H1 (cell line): Measurements from ENCODE around the gene CERKL. TPM values are rescaled to one million over a fixed set of nuclear protein-coding genes. Genes with fewer than 3 reads are reported as not detected.

Experiments
- CTCF ChIA-PET: fragments of 300-600 bp; sonication (Branson Sonifier 250); formaldehyde crosslinking; loops from one replicate; lab custom pipeline; 2021; ENCODE audit not compliant: partially characterized antibody; lab: Charles Lee
- POLR2A ChIA-PET: fragments of 300-600 bp; sonication (Branson Sonifier 250); formaldehyde crosslinking; loops from one replicate; lab custom pipeline; 2021; ENCODE audit warnings: inconsistent platforms; ENCODE audit not compliant: partially characterized antibody; lab: Charles Lee
- DNase-seq, 2 experiments: peaks; one replicate each; pipeline versions ENCODE4 v3.0.0 to v3.0.0-alpha.2; 2010 to 2022; ENCODE audit warnings: low spot score in 2 of 2, low read depth in 1 of 2, mixed read lengths in 1 of 2
- FAIRE-seq: peaks from 2 replicates; lab custom pipeline; 2011; peaks lifted over from hg19 to GRCh38; lab: Jason Lieb, UNC
- H2AFZ ChIP-seq: 2 replicates; pipeline ENCODE4 v1.8.1; 2012; ENCODE audit warnings: low read length, inconsistent platforms
- H2AK5ac ChIP-seq: 2 replicates; pipeline ENCODE4 v1.6.1; 2013; ENCODE audit warnings: low read depth, low read length
- H2BK120ac ChIP-seq: replicated peaks from 2 replicates; pipeline ENCODE3; 2013; ENCODE audit warnings: low read depth, low read length, inconsistent platforms
- H2BK12ac ChIP-seq: 2 replicates; pipeline ENCODE4 v1.6.1; 2013; ENCODE audit warnings: low read depth, low read length
- H2BK15ac ChIP-seq: 2 replicates; pipeline ENCODE4 v1.6.1; 2013; ENCODE audit warnings: low read length
- H2BK20ac ChIP-seq: 2 replicates; pipeline ENCODE4 v1.6.1; 2013; ENCODE audit warnings: low read length
- H2BK5ac ChIP-seq: 2 replicates; pipeline ENCODE4 v1.6.1; 2013; ENCODE audit warnings: low read depth, low read length
- H3K14ac ChIP-seq: 2 replicates; pipeline ENCODE4 v1.6.1; 2013; ENCODE audit warnings: inconsistent platforms; ENCODE audit not compliant: insufficient read length
- H3K18ac ChIP-seq: 2 replicates; pipeline ENCODE4 v1.6.1; 2013; ENCODE audit warnings: low read length; ENCODE audit errors: extremely low read depth
- H3K23ac ChIP-seq: 2 replicates; pipeline ENCODE4 v1.6.1; 2013; ENCODE audit warnings: inconsistent platforms; ENCODE audit not compliant: insufficient read length
- H3K23me2 ChIP-seq: 2 replicates; pipeline ENCODE4 v1.6.1; 2013; ENCODE audit warnings: low read depth, low read length
- H3K27ac ChIP-seq: 2 replicates; pipeline ENCODE4 v1.6.1; 2011; ENCODE audit warnings: low read depth, low read length, inconsistent platforms
- H3K27me3 ChIP-seq, 4 experiments: replicated peaks in 1 of 4; 1 replicate in 1 of 4; 2 replicates in 3 of 4; pipeline versions ENCODE4 v1.6.1 to v1.8.1; 2011 to 2013; ENCODE audit warnings: low read length in 3 of 4, mild to moderate bottlenecking in 3 of 4, inconsistent platforms in 2 of 4, mixed read lengths in 2 of 4, moderate library complexity in 1 of 4; ENCODE audit not compliant: control insufficient read depth in 3 of 4, insufficient read depth in 3 of 4; ENCODE audit errors: extremely low read depth in 1 of 4
- H3K36me3 ChIP-seq, 4 experiments: 2 replicates each; pipeline versions ENCODE4 v1.6.1 to v1.8.1; 2011 to 2013; ENCODE audit warnings: mild to moderate bottlenecking in 4 of 4, low read length in 3 of 4, moderate library complexity in 2 of 4, control low read depth in 1 of 4, inconsistent platforms in 1 of 4; ENCODE audit not compliant: insufficient read depth in 4 of 4, control insufficient read depth in 2 of 4
- H3K4ac ChIP-seq: replicated peaks from 2 replicates; pipeline ENCODE3; 2013; ENCODE audit warnings: low read length, low read depth, mixed read lengths, inconsistent platforms; ENCODE audit not compliant: insufficient read length
- H3K4me1 ChIP-seq, 4 experiments: replicated peaks in 1 of 4; 1 replicate in 1 of 4; 2 replicates in 3 of 4; pipeline versions ENCODE4 v1.6.1 to v1.8.1; 2011 to 2013; ENCODE audit warnings: low read length in 3 of 4, inconsistent platforms in 2 of 4, mixed read lengths in 1 of 4; ENCODE audit not compliant: insufficient read depth in 4 of 4, control insufficient read depth in 3 of 4
- H3K4me2 ChIP-seq, 2 experiments: 2 replicates each; pipeline versions ENCODE4 v1.6.1 to v1.8.1; 2011 to 2013; ENCODE audit warnings: low read depth in 2 of 2, low read length in 2 of 2, control low read depth in 1 of 2, inconsistent platforms in 1 of 2, mild to moderate bottlenecking in 1 of 2; ENCODE audit not compliant: insufficient read depth in 1 of 2
- H3K4me3 ChIP-seq, 4 experiments: fragments of 200-600, 300-600 bp in 1 of 4; sonication (generic), shearing (Covaris generic), sonication (Bioruptor Twin) in 1 of 4; 2 replicates each; pipeline versions ENCODE4 v1.5.1 to v1.8.1; 2011 to 2016; ENCODE audit warnings: low read length in 4 of 4, low read depth in 3 of 4, control low read depth in 2 of 4, inconsistent platforms in 2 of 4, mild to moderate bottlenecking in 2 of 4, mixed read lengths in 1 of 4, moderate library complexity in 1 of 4; ENCODE audit not compliant: insufficient read depth in 2 of 4; ENCODE audit errors: extremely low read depth in 1 of 4
- H3K56ac ChIP-seq: replicated peaks from 2 replicates; pipeline ENCODE3; 2013; ENCODE audit warnings: low read depth, mild to moderate bottlenecking, mixed read lengths, low read length, inconsistent platforms; ENCODE audit not compliant: insufficient read length
- H3K79me1 ChIP-seq: 2 replicates; pipeline ENCODE4 v1.6.1; 2013; ENCODE audit warnings: low read depth, low read length, control low read depth
- H3K79me2 ChIP-seq, 2 experiments: 2 replicates each; pipeline versions ENCODE4 v1.6.1 to v1.8.1; 2012 to 2013; ENCODE audit warnings: low read length in 2 of 2, mild to moderate bottlenecking in 2 of 2, inconsistent platforms in 1 of 2; ENCODE audit not compliant: insufficient read depth in 2 of 2, control insufficient read depth in 1 of 2
- H3K9ac ChIP-seq, 4 experiments: replicated peaks in 1 of 4; 1 replicate in 1 of 4; 2 replicates in 3 of 4; pipeline versions ENCODE4 v1.6.1 to v1.8.1; 2011 to 2013; ENCODE audit warnings: low read depth in 3 of 4, low read length in 3 of 4, control low read depth in 2 of 4, mild to moderate bottlenecking in 2 of 4, moderate library complexity in 2 of 4, inconsistent platforms in 1 of 4; ENCODE audit errors: extremely low read depth in 1 of 4
- H3K9me3 ChIP-seq, 2 experiments: 2 replicates each; pipeline versions ENCODE4 v1.6.1 to v1.8.1; 2012 to 2013; ENCODE audit warnings: mild to moderate bottlenecking in 2 of 2, moderate library complexity in 2 of 2, control low read depth in 1 of 2, inconsistent platforms in 1 of 2, low read depth in 1 of 2, low read length in 1 of 2, mixed read lengths in 1 of 2; ENCODE audit not compliant: insufficient read depth in 2 of 2
- H4K20me1 ChIP-seq, 2 experiments: replicated peaks in 1 of 2; 2 replicates each; pipeline versions ENCODE3 to v1.8.1; 2011 to 2013; ENCODE audit warnings: inconsistent platforms in 2 of 2, low read length in 2 of 2, mild to moderate bottlenecking in 1 of 2; ENCODE audit not compliant: insufficient read depth in 2 of 2, control insufficient read depth in 1 of 2
- H4K5ac ChIP-seq: 2 replicates; pipeline ENCODE4 v1.6.1; 2013; ENCODE audit warnings: low read length, low read depth, mixed read lengths, inconsistent platforms; ENCODE audit not compliant: insufficient read length
- H4K8ac ChIP-seq: 2 replicates; pipeline ENCODE4 v1.8.0; 2013; ENCODE audit warnings: mild to moderate bottlenecking, moderate library complexity, low read length, inconsistent platforms; ENCODE audit not compliant: insufficient read depth; ENCODE audit errors: extremely low read depth
- H4K91ac ChIP-seq: replicated peaks from 2 replicates; pipeline ENCODE3; 2013; ENCODE audit warnings: low read length, mixed read lengths, inconsistent platforms; ENCODE audit not compliant: insufficient read length
- ATF3 ChIP-seq: IDR thresholded peaks from 2 replicates; pipeline ENCODE4 v1.6.1; 2011; ENCODE audit warnings: low read depth, mild to moderate bottlenecking, low read length; ENCODE audit not compliant: insufficient read depth
- BACH1 ChIP-seq: IDR thresholded peaks from 2 replicates; pipeline ENCODE4 v1.6.1; 2012; ENCODE audit warnings: low read length, improper control_type of control experiment
- BRCA1 ChIP-seq: IDR thresholded peaks from 2 replicates; pipeline ENCODE4 v1.6.1; 2012; ENCODE audit warnings: low read depth, low read length, improper control_type of control experiment
- EP300 ChIP-seq, 2 experiments: IDR thresholded peaks; 1 replicate in 1 of 2; 2 replicates in 1 of 2; pipeline ENCODE4 v1.6.1; 2011 to 2012; ENCODE audit warnings: low read depth in 2 of 2, low read length in 2 of 2, mild to moderate bottlenecking in 2 of 2, borderline replicate concordance in 1 of 2, inconsistent platforms in 1 of 2, moderate library complexity in 1 of 2
- JUN ChIP-seq: IDR thresholded peaks from 2 replicates; pipeline ENCODE4 v1.6.1; 2011; ENCODE audit warnings: low read depth, mild to moderate bottlenecking, improper control_type of control experiment, low read length
- KDM1A ChIP-seq: fragments of 200-600, 300-600 bp; sonication (generic); IDR thresholded peaks from 2 replicates; pipeline ENCODE4 v1.7.1; 2016; ENCODE audit warnings: mild to moderate bottlenecking, low read length, borderline replicate concordance
- PHF8 ChIP-seq: fragments of 200-600 bp; sonication (generic); conservative IDR thresholded peaks from 2 replicates; pipeline ENCODE4 v1.7.1; 2012; ENCODE audit warnings: low read depth, mild to moderate bottlenecking, inconsistent platforms, low read length, moderate library complexity
- POLR2A ChIP-seq, 2 experiments: IDR thresholded peaks; 1 replicate in 1 of 2; 2 replicates in 1 of 2; pipeline ENCODE4 v1.6.1; 2011; ENCODE audit warnings: low read depth in 2 of 2, low read length in 2 of 2, mild to moderate bottlenecking in 2 of 2; ENCODE audit errors: control extremely low read depth in 1 of 2
- POLR2AphosphoS5 ChIP-seq: IDR thresholded peaks from 2 replicates; pipeline ENCODE4 v1.6.1; 2011; ENCODE audit warnings: low read depth, low read length
- POU5F1 ChIP-seq: IDR thresholded peaks from 2 replicates; pipeline ENCODE4 v1.6.1; 2011; ENCODE audit warnings: low read depth, mild to moderate bottlenecking, low read length, moderate library complexity
- RBBP5 ChIP-seq: IDR thresholded peaks from 2 replicates; pipeline ENCODE4 v1.7.1; 2012; ENCODE audit warnings: low read depth, mild to moderate bottlenecking, inconsistent platforms, low read length, moderate library complexity, borderline replicate concordance
- RNF2 ChIP-seq: fragments of 200-900, 300-1000 bp; sonication (generic); IDR thresholded peaks from 2 replicates; pipeline ENCODE4 v1.7.1; 2016; ENCODE audit warnings: borderline replicate concordance, low read depth, mild to moderate bottlenecking, antibody characterized with exemption, low read length; ENCODE audit not compliant: poor library complexity, severe bottlenecking; ENCODE audit errors: missing control alignments
- SIN3A ChIP-seq, 2 experiments: IDR thresholded peaks in 1 of 2; conservative IDR thresholded peaks in 1 of 2; 2 replicates each; pipeline ENCODE4 v1.6.1; 2011 to 2012; ENCODE audit warnings: low read length in 2 of 2, improper control_type of control experiment in 1 of 2, low read depth in 1 of 2, mild to moderate bottlenecking in 1 of 2
- SIRT6 ChIP-seq: IDR thresholded peaks from one replicate; pipeline ENCODE4 v1.7.1; 2012; ENCODE audit warnings: low read length, inconsistent platforms
- WGBS, 2 experiments: shearing (Covaris generic) in 1 of 2; methylation state at CpG; one replicate each; pipeline versions ENCODE4 v1.1.6 to v1.1.7; 2013 to 2015; ENCODE audit warnings: low lambda C conversion rate in 2 of 2, mixed read lengths in 2 of 2, inconsistent platforms in 1 of 2, low coverage in 1 of 2, missing lambda C conversion rate in 1 of 2; ENCODE audit not compliant: insufficient replicate concordance in 2 of 2, insufficient coverage in 1 of 2, insufficient read length in 1 of 2; ENCODE audit errors: extremely low coverage in 1 of 2, missing lambda C conversion rate in 1 of 2; 5-methylcytosine and 5-hydroxymethylcytosine counted together
- polyA plus RNA-seq, 7 experiments: library from polyadenylated mRNA; depleted of rRNA in 3 of 7; stranded (reverse) in 5 of 7; unstranded in 2 of 7; fragments of >200 nt in 5 of 7; fragments of 200-250 nt in 2 of 7; gene quantifications; 1 replicate in 5 of 7; 2 replicates in 1 of 7; 4 replicates in 1 of 7; pipeline versions ENCODE4 v1.2.1 to v1.2.3, GENCODE V29; 2011 to 2013; ENCODE audit warnings: missing spikeins in 2 of 7, mixed read lengths in 2 of 7
- total RNA-seq: library from RNA; stranded (reverse); fragmentation: NEBNext Ultra II Directional; extraction: Animal tissue kit (Norgen Biotek cat#: 25700); gene quantifications from 2 replicates; pipeline ENCODE4 v1.2.1, GENCODE V29; 2021

CERKL gene
- total and polyA plus RNA-seq, 2 of the 8 experiments (the other 6 are each of a cell fraction or from before 2014, with no cell fraction given): 0.05 TPM; not detected in 1

- Histone ChIP-seq H3K23me2 (no peaks in the 10 kb centered on the region), H3K4ac (no peak overlapping the region), H3K79me2 (no peaks in the 10 kb centered on the region), H3K27ac (no peak overlapping the region), H2BK12ac (no peak overlapping the region), H3K27me3 (no peaks in the 10 kb centered on the region), H3K4me2 (no peak overlapping the region), H2AFZ (no peak overlapping the region), H3K14ac (no peak overlapping the region), H2BK20ac (no peak overlapping the region), H4K91ac (no peak overlapping the region), H2BK15ac (no peak overlapping the region), H3K36me3 (no peaks in the 10 kb centered on the region), H3K9ac (no peak overlapping the region), H3K18ac (no peak overlapping the region), H4K8ac (no peak overlapping the region), H3K4me1 (no peaks in the 10 kb centered on the region), H4K5ac (no peak overlapping the region), H2BK120ac (no peak overlapping the region), H3K56ac (no peak overlapping the region), H3K4me3 (no peak overlapping the region), H3K9me3 (0 out of 4 replicates have a peak, but pooled peaks cover 0 to 7% of the 10 kb centered on the region in 2 experiments), H2AK5ac (no peak overlapping the region), H2BK5ac (no peak overlapping the region), H4K20me1 (no peaks in the 10 kb centered on the region), H3K23ac (no peak overlapping the region), H3K79me1 (no peaks in the 10 kb centered on the region)
- FAIRE-seq (no peak), DNase-seq (no peak)
- ChIA-PET POLR2A (no interaction called here), CTCF (no interaction called here)
- WGBS, 2 experiments: 86% methylated on average over 2 of the region's 2 CpGs; no CpG with 5 or more reads in 1 of the 2 experiments
- TF ChIP-seq RNF2 (no peak), POLR2A (IDR thresholded peaks at IDR 0.05; ENCODE audit: control extremely low read depth in 1 of 2, low read depth in 2 of 2, low read length in 2 of 2) (no peak), BACH1 (no peak), POLR2AphosphoS5 (no peak), JUN (no peak), RBBP5 (no peak), BRCA1 (no peak), SIN3A (conservative IDR thresholded peaks at IDR 0.05 in 1 of 2, IDR thresholded peaks at IDR 0.05 in 1 of 2; ENCODE audit: low read depth in 1 of 2, low read length in 2 of 2) (no peak), EP300 (IDR thresholded peaks at IDR 0.05; ENCODE audit: borderline replicate concordance in 1 of 2, low read depth in 2 of 2, low read length in 2 of 2) (no peak), PHF8 (no peak), SIRT6 (no peak), KDM1A (no peak), ATF3 (no peak), POU5F1 (no peak)
Measured at GRCh38 chr2:181536730-181537129, 120.2 kb downstream of the CERKL start.
